Left lobe of liver (tissue), 2 donors: Measurements from ENCODE around the gene ENTPD1. TPM values are rescaled to one million over a fixed set of nuclear protein-coding genes. Genes with fewer than 3 reads are reported as not detected.
A peak's percentile ranks its signal among the peaks of the same experiment; 100 is the strongest.
"Not testable (repeated sequence)": the region's sequence is repeated elsewhere in the genome, so short reads cannot be mapped to it uniquely, and the experiment has no call there.

ENCODE experiments used
- ATAC-seq: fragments of 200-7000 bp; cut with Tn5 transposase; one replicate; pipeline ENCODE4 v1.9.1; 2020; ENCODE audit warnings: mild to moderate bottlenecking, moderate library complexity
- DNase-seq: peaks from one replicate; pipeline ENCODE4 v3.0.0-alpha.2; 2020; ENCODE audit warnings: low spot score
- total RNA-seq: library from RNA; stranded (reverse); gene quantifications from one replicate; pipeline ENCODE4 v1.2.1, GENCODE V29; 2021
- donor health status: DM: no; HTN: no; CAD: no; lungs with moderate emphysema.
- donor health status: DM: no; HTN: yes; CAD: no.

Gene ENTPD1
- total RNA-seq, 1 donor from 2014 or later: 1.9 TPM

DNA sequence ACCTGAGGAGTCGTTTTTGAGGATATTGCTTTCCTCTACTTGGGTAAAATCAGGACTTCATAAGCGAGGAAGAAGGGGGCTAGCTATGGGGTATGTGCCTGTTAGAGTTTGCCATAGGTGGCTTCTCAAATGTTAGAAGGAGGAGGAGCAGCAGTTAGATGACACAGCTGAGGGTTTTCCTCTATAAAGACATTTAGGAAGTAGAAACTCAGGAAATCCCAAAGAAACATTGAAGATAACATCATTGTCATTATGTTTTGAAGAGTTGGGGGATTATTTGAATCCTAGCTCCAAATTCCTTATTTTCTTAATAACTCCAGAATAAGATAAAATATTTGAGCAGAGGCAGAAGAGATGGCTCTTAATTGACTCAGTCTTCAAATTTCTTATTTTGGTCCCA, 92.9 kb downstream of the ENTPD1 start:
- ATAC-seq (no peak), DNase-seq (no peak)

DNA sequence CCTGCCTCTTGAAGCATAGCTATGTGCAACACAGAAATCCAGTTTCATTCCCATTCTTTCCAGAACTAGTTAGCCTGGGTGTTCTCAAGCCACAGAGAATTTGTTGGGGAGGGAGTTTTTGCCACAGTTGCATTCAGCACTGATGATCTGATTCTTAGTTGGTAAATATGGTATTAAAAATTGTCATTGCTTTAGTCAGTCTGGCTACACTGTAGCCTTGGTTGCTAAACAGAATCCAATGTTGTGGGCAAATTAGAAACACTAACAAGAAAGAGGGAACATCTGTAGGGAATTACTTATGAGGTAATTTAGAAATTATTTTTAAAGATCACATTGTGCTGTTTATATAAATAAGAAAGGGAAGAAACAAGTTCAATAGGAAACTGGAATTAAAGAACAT, 94.8 kb downstream of the ENTPD1 start:
- DNase-seq (no peak), ATAC-seq (no peak)

DNA sequence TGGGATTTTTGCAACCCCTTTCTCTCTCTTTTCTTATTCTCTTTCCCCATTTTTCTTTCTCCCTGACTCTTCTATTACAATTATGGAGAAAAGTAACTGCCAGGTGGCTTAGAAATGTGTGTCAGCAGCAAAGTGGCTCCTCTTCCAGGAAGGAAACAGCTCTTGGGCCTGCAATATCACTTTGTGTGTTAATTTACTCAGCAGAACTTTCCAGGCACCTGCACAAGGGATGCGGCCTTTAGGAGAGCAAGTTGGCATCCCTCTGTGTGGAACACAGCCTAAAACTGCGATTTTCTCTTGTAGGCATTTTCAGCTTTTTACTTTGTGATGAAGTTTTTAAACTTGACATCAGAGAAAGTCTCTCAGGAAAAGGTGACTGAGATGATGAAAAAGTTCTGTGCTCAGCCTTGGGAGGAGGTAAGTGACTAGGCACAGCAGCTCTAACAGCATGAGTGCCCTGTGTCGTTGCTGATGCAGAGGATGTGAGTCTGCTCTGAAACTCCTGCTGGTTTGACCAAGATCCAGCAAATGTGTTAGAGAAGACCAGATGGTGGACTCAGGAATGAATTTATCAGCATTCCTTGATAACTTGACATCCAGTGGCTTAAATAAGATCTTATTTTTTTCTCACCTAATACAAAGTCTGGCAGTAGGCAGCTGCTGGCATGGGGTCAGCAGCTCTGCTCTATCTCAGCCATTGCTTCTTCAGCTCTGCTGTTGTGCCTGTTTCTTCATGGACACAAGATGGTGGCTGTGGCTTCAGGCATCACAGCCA, 104.4 kb downstream of the ENTPD1 start:
- ATAC-seq: no peak
- no peak for DNase-seq

DNA sequence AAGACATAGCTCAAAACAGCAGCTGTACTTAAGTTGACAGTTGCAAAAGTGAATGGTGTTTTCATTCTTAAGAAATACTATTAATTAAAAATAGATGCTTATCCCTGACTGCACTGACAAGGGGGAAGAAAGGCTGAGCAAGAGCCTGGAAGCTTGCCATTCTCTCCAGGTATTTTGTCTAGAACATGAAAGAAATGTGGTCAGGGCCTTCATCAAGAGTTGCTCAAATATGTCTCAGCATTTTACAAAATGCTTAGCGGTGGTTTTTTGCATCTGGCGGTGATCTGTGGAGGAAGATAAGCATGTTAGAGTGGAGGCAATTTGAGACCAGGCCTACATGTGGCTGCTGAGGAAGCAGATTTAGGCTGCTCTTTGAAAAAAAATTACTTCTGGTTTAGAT, 105.4 kb downstream of the ENTPD1 start:
- ATAC-seq (no peak), DNase-seq (no peak)

DNA sequence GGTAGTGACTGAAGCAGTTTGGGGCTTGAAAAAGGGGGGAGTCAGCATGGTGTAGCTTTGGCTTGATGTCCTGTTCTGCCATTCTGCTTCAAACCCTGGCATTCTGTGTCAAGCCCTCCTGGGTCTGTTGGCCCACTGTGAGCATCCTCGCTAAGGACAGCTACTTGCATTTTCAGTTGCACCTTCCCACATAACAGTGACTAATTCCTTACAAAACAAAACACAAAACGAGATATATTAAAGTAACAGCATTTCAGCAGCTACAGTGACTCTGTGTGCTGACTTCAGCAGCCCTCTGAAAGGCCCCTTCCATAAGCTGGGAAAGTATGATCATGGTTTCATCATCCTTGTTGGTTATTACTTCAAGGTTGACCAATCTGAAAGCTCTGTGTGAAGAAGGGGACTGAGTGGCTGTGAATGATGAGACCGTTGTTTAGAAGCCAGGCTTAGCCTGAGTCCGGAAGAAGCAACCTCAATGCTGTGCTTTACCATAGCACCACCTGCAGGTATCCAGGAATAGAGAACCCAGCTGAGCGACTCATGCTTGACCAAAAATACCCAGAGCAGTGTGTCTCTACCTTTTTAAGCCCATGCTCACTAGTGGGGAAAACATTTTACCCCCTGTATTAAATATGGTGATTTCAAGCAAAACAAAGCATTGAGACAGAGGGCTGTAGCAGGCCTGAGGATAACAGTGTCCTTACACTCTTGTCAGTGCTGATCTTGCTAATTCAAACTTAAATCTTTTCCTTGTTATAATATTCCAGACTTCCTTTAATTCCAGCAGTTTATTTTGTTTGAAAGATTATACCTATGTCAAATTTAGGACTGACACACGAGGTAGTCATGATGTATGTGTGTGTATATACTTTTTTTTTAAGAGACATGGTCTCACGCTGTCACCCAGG, 109.2 kb downstream of the ENTPD1 start:
- ATAC-seq (peak; percentile 83), DNase-seq (no peak)

DNA sequence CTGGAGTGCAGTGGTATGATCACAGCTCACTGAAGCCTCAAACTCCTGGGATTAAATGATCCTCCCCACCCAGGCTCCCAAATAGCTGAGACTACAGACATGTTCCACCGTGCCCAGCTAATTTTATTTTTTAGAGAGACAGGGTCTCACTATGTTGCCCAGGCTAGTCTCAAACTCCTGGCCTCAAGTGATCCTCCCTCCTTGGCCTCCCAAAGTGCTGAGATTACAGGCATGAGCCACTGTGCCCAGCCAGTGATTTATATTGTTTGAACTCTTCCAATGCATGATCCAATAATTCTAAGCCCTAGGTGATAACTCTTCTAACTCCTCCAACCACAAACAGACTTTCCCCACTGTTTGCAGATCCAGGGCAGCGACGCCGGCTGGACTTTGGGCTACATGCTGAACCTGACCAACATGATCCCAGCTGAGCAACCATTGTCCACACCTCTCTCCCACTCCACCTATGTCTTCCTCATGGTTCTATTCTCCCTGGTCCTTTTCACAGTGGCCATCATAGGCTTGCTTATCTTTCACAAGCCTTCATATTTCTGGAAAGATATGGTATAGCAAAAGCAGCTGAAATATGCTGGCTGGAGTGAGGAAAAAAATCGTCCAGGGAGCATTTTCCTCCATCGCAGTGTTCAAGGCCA, 110.0 kb downstream of the ENTPD1 start:
- ATAC-seq (peak; percentile 75), DNase-seq (no peak)

DNA sequence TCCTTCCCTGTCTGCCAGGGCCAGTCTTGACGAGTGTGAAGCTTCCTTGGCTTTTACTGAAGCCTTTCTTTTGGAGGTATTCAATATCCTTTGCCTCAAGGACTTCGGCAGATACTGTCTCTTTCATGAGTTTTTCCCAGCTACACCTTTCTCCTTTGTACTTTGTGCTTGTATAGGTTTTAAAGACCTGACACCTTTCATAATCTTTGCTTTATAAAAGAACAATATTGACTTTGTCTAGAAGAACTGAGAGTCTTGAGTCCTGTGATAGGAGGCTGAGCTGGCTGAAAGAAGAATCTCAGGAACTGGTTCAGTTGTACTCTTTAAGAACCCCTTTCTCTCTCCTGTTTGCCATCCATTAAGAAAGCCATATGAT, 110.5 kb downstream of the ENTPD1 start:
- DNase-seq (no peak), ATAC-seq (no peak)

DNA sequence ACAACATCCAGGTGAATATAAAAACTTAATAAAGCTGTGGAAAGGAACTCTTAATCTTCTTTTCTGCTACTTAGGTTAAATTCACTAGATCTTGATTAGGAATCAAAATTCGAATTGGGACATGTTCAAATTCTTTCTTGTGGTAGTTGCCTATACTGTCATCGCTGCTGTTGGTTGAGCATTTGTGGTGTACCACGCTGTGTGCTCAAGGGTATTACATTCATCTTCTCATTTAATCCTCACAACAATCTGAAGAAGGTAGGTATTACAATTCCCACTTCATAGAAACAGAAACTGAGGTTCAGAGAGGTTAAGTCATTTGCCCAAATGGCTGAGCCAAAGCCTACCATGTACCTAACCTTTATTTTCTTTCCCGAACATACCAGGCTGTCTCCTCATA, 111.9 kb downstream of the ENTPD1 start:
- ATAC-seq (no peak), DNase-seq (no peak)

DNA sequence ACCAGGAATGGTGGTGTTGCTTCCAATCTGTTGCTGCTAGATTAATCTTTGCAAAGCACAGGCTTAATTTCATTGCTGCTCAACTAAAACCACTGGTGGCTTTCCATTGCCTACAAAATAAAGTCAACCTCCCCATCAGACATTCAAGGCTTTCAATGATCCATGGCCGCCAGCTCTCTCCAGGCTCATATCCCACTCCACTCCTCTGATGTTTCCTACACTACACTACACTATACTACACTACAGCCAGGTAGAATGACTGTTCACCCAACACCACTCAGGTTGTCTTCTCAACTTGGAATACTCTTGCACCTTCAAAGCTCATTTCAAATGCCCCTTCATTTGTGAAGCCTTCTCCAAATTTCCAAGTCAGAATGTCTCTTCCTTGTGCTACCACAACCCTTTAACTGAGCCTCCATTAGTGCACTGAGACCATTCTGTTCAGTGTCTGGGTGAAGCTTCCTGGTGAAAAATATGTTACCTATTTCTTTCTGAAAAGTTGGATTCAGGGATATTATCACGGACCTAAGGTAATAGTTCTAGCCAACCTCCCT, 116.3 kb downstream of the ENTPD1 start:
- ATAC-seq (no peak), DNase-seq (no peak)

DNA sequence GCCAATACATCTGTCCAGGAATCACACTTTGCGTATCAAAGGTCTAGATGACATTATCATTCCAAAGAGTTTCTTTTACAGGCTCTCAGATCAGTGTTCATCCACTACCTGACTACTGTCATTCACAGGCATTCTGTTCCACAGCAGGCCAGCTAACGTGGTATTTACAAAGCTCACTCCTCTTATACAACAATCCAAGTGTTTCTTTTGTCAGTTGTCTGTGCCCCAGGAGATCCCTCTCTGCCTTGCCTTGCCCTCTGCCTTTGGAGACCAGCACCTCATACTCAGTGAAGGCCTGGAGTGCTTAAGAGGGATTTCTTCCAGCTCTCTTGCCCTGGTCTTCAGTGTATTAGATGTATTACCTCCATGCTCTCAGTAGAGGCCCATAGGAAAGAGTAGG, 117.2 kb downstream of the ENTPD1 start:
- DNase-seq: no peak
- no peak for ATAC-seq

DNA sequence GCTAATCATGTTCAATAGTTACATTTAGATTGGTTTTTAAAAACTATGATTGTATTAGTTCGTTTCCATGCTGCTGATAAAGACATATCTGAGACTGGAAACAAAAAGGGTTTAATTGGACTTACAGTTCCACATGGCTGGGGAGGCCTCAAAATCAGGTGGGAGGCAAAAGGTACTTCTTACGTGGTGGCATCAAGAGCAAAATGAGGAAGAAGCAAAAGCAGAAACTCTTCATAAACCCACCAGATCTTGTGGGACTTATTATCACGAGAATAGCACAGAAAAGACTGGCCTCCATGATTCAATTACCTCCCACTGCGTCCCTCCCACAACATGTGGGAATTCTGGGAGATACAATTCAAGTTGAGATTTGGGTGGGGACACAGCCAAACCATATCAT, 117.7 kb downstream of the ENTPD1 start:
- DNase-seq: no peak
- ATAC-seq: no peak

DNA sequence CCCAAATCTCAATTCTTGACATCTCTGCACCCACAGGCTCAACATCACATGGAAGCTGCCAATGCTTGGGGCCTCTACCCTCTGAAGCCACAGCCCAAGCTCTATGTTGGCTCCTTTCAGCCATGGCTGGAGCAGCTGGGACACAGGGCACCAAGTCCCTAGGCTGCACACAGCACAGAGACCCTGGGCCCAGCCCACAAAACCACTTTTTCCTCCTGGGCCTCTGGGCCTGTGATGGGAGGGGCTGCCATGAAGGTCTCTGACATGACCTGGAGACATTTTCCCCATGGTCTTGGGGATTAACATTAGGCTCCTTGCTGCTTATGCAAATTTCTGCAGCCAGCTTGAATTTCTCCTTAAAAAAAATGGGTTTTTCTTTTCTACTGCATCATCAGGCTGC, 118.8 kb downstream of the ENTPD1 start:
- ATAC-seq, DNase-seq: not testable (repeated sequence)

DNA sequence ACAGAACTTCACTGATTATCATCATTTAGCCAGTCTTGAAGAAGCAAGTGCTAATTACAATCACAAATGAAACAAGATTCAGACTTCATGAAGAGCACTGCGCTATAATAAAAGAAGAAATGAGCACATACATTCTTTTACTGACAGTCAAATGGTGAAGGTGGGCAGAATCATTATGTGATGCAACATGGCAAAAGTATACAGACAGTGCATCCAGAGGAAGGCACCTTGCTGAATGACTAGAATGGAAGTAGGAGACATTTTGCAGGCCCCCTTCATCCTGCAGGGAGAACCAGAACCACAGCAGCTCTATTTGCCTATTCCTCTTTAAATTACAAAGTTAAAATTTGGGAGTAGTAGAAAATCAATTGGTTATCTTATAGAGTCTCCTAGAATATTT, 120.8 kb downstream of the ENTPD1 start:
- DNase-seq: no peak
- no peak for ATAC-seq

DNA sequence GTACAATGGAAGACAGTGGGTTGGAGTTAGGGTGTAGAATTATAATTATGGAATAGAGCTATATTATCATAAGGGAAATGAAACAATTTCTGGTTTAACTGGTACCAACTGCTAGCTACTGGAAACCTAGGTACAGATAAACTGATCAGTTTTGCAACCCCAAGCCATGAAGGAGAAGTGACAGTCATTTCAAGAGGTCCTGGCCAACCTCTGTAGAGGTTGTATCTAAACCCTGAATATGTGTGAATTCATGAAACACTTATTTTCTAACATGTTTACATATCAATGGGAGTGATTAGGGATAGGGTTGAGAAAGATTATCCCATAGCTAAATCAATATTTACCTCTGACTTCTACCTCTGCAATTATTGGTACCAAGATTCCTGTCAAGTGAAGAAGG, 121.9 kb downstream of the ENTPD1 start:
- DNase-seq (no peak), ATAC-seq (no peak)

DNA sequence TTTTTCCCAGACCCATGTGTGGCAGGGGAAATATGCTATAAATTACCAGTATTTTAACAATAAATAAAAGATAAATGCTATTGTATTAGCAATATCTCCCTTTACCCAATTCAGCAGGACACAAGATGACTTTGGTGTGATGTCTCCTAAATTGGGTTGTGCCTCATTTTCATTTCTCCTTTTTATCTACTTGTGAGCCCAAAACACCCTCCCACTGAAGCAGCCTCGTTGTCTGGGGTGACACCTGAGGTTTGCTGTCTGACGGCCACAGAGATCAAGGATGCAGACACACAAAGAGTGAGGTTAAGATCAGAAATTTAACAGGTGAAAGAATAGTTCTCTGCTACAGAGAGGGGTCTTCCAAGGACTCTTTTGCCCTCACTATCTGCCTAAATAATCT, 124.7 kb downstream of the ENTPD1 start:
- no peak for DNase-seq
- ATAC-seq: no peak

DNA sequence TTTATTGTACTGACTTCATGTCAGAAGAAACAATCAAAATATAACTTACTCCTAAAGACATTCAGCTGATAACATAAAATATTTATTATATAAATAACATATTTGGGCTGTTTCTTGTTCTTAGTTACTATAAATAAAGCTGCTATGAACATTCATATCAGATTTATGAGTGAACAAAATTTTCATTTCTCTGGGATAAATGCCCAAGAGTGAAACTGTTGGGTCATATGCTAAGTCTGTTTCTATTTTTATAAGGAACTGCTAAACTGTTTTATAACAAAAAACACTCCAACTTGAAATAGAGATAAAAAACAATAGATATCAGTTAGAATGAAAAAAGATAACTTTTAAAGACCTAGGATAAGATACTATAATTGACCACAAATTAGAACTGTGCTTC, 125.4 kb downstream of the ENTPD1 start:
- no peak for ATAC-seq
- no peak for DNase-seq

DNA sequence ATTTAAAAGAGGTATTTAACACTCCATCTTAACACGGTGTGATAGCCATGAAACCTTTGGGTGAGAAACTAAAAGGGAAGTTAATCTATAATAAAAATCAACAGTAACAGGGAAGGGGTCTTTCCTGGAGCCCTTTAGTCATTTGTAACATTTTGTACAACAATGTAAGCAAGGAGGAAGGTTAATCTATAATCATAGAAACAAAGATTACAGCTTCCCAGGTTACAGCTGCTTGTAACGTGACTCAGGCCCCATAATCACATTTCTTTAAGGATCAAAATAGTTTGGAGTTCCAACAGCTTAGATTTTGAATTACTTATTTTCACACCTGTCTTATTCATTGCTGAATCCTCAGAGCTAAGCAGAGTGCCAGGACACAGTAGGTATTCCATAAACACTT, 133.9 kb downstream of the ENTPD1 start:
- DNase-seq (no peak), ATAC-seq (no peak)

DNA sequence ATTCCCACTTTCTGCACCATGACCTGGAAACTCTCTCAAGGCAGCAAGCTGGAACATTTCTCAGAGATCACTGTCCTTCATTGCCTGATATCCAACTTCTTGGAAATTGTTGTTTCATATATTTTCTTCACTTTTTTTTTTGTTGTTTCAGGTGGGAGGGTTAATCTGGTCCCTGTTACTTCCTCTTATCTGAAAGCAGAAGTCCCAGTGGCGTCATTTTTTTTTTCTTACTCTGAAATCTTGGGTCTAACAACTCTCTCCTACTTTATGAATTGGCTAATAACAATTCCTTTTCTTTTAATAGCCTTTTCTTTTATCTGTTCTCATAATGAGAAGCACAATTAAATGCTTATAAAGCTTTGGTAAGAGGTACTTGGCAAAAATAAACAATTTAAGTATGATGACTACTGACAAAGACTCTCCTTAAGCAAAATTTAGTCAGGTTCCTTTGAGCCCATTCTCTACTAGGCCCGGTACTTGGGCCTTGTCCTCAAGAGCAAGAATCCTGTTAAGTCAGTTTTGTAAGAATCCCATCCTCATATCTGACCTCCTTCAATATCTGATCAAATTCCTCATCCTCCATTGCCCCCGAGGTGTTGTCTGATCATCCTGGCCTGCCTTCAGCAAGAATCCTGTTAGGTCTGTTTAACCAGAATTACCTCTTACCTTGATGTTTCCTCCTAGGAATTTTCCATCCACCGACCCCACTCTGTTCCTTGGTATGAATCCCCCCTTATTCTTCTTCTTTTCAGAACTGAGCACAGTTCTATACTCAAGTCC, 140.3 kb downstream of the ENTPD1 start:
- DNase-seq (no peak), ATAC-seq (no peak)

DNA sequence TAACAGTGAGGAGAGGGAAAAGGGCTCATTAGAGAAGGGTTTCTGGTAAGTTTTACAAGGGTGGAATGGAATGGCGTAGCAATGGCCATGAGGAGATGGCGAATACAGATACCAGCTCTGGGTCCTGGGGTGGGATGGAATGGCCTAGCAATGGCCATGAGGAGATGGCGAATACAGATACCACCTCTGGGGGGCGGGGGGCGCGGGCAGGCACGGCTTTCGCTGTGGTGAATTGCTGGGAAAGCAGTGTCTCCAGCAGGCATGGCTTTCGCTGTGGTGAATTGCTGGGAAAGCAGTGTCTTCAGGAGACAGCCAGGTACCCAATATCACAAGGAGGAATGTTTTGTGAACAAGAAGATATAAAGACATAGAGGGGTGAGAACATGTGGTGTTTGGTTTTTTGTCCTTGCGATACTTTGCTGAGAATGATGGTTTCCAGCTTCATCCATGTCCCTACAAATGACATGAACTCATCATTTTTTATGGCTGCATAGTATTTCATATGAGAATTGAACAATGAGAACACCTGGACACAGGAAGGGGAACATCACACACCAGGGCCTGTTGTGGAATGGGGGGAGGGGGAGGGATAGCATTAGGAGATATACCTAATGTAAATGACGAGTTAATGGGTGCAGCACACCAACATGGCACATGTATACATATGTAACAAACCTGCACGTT, 150.1 kb downstream of the ENTPD1 start:
- not testable (repeated sequence) for DNase-seq

More for the DNA sequence above, 150.1 kb downstream of the ENTPD1 start:
- ATAC-seq: not testable (repeated sequence)
